OCI-LY1 (cell line): Measurements from ENCODE around the gene ZNF18.

Source experiments
- H2AFZ ChIP-seq: fragments of 200-600 bp; sonication (generic), shearing (Covaris generic); 2 replicates; pipeline ENCODE4 v1.6.0; 2014; ENCODE audit warnings: antibody characterized with exemption, mild to moderate bottlenecking, low read length
- H3F3A ChIP-seq: fragments of 200-600 bp; sonication (generic), shearing (Covaris generic); 2 replicates; pipeline ENCODE4 v1.6.0; 2014; ENCODE audit warnings: mild to moderate bottlenecking, antibody characterized with exemption, low read length, moderate library complexity; ENCODE audit not compliant: insufficient read depth
- H3K27ac ChIP-seq: fragments of 200-600 bp; sonication (generic); 2 replicates; pipeline ENCODE4 v1.5.1; 2014; ENCODE audit warnings: low read length, mixed run types, mild to moderate bottlenecking, low read depth; ENCODE audit not compliant: poor library complexity, severe bottlenecking
- H3K27me3 ChIP-seq: fragments of 200-600 bp; sonication (generic); 2 replicates; pipeline ENCODE4 v1.6.0; 2014; ENCODE audit warnings: antibody characterized with exemption, mild to moderate bottlenecking, low read length, moderate library complexity; ENCODE audit not compliant: insufficient read depth
- H3K36me3 ChIP-seq: fragments of 200-600 bp; sonication (generic); 2 replicates; pipeline ENCODE4 v1.6.1; 2014; ENCODE audit warnings: mild to moderate bottlenecking, antibody characterized with exemption, low read length, moderate library complexity, mixed read lengths; ENCODE audit not compliant: insufficient read depth
- H3K4me1 ChIP-seq: fragments of 200-600 bp; sonication (generic); 2 replicates; pipeline ENCODE4 v1.5.1; 2014; ENCODE audit warnings: mild to moderate bottlenecking, low read length, moderate library complexity; ENCODE audit not compliant: insufficient read depth, severe bottlenecking
- H3K4me2 ChIP-seq: fragments of 200-600 bp; sonication (generic), shearing (Covaris generic); 2 replicates; pipeline ENCODE4 v1.6.1; 2014; ENCODE audit warnings: low read length
- H3K4me3 ChIP-seq: fragments of 200-600 bp; sonication (generic); 2 replicates; pipeline ENCODE4 v1.5.1; 2014; ENCODE audit warnings: low read length, low read depth, mild to moderate bottlenecking, mixed read lengths; ENCODE audit not compliant: poor library complexity, severe bottlenecking
- H3K79me2 ChIP-seq: fragments of 200-600 bp; shearing (Covaris generic); 2 replicates; pipeline ENCODE4 v1.6.1; 2016; ENCODE audit warnings: mixed run types, low read length, mixed read lengths; ENCODE audit not compliant: insufficient read depth
- H3K9ac ChIP-seq: fragments of 200-600 bp; sonication (generic), shearing (Covaris generic); 2 replicates; pipeline ENCODE4 v1.6.1; 2014; ENCODE audit warnings: mild to moderate bottlenecking, low read length, mixed read lengths
- H3K9me2 ChIP-seq: fragments of 200-600 bp; sonication (generic), shearing (Covaris generic); 2 replicates; pipeline ENCODE4 v1.6.1; 2014; ENCODE audit warnings: low read depth, mild to moderate bottlenecking, low read length, mixed read lengths
- H3K9me3 ChIP-seq: fragments of 200-600 bp; shearing (Covaris generic); 2 replicates; pipeline ENCODE4 v1.6.1; 2014; ENCODE audit warnings: low read length, mixed read lengths
- H4K20me1 ChIP-seq: fragments of 200-600 bp; sonication (generic), shearing (Covaris generic); 2 replicates; pipeline ENCODE4 v1.6.0; 2016; ENCODE audit warnings: mild to moderate bottlenecking, low read length; ENCODE audit not compliant: insufficient read depth
- CTCF ChIP-seq: fragments of 200-600 bp; sonication (generic), shearing (Covaris generic); IDR thresholded peaks from 2 replicates; pipeline ENCODE4 v1.5.1; 2017; ENCODE audit warnings: mild to moderate bottlenecking, antibody characterized with exemption, low read length, moderate library complexity, mixed read lengths
- EZH2 ChIP-seq: fragments of 200-600 bp; sonication (generic), shearing (Covaris generic); IDR thresholded peaks from 2 replicates; pipeline ENCODE4 v1.8.0; 2017; ENCODE audit warnings: borderline replicate concordance, mixed run types, mild to moderate bottlenecking, antibody characterized with exemption, low read length, moderate library complexity, mixed read lengths

The ZNF18 gene

GRCh38 chr17:11991461-11991860, 5.8 kb downstream of the ZNF18 start:
- no peaks in the 10 kb centered on the region for H3F3A ChIP-seq
- H3K9me2 ChIP-seq, result no peaks in the 10 kb centered on the region
- no peak for TF ChIP-seq CTCF
- TF ChIP-seq EZH2, result no peak
- H3K27me3 ChIP-seq, result no peaks in the 10 kb centered on the region
- H3K36me3 ChIP-seq, result peaks cover 23% of the 10 kb centered on the region
- H4K20me1 ChIP-seq, result no peaks in the 10 kb centered on the region
- no peak overlapping the region for H3K4me2 ChIP-seq
- H3K9ac ChIP-seq, result no peak overlapping the region
- no peak overlapping the region for H2AFZ ChIP-seq
- no peaks in the 10 kb centered on the region for H3K9me3 ChIP-seq
- no peak overlapping the region for H3K4me3 ChIP-seq
- peaks cover 9% of the 10 kb centered on the region for H3K4me1 ChIP-seq
- H3K79me2 ChIP-seq, result no peaks in the 10 kb centered on the region
- no peak overlapping the region for H3K27ac ChIP-seq

GRCh38 chr17:11990363-11990983, 6.8 kb downstream of the ZNF18 start:
- no peak overlapping the region for H3K4me2 ChIP-seq
- H3K27ac ChIP-seq, result no peak overlapping the region

GRCh38 chr17:11986942-11987329, 10.3 kb downstream of the ZNF18 start:
- TF ChIP-seq EZH2 (no peak), CTCF (peak; percentile 70)
- Histone ChIP-seq H3K9ac (no peak overlapping the region), H3K4me3 (no peak overlapping the region)

More at GRCh38 chr17:11990363-11990983, 6.8 kb downstream of the ZNF18 start:
- H3K4me1 ChIP-seq, result peaks cover under 1% of the 10 kb centered on the region
- no peaks in the 10 kb centered on the region for H3K79me2 ChIP-seq
- H3K9ac ChIP-seq, result no peak overlapping the region
- no peaks in the 10 kb centered on the region for H3F3A ChIP-seq
- H3K9me3 ChIP-seq, result no peaks in the 10 kb centered on the region
- H3K36me3 ChIP-seq, result peaks cover 23% of the 10 kb centered on the region
- H4K20me1 ChIP-seq, result no peaks in the 10 kb centered on the region
- H3K9me2 ChIP-seq, result no peaks in the 10 kb centered on the region
- no peak overlapping the region for H2AFZ ChIP-seq
- no peaks in the 10 kb centered on the region for H3K27me3 ChIP-seq
- TF ChIP-seq EZH2 (no peak), CTCF (no peak)
- H3K4me3 ChIP-seq, result no peak overlapping the region

More at GRCh38 chr17:11986942-11987329, 10.3 kb downstream of the ZNF18 start:
- Histone ChIP-seq H3K4me2 (no peak overlapping the region), H3K36me3 (peaks cover 35% of the 10 kb centered on the region), H3K4me1 (no peaks in the 10 kb centered on the region), H3K79me2 (no peaks in the 10 kb centered on the region), H3K27ac (no peak overlapping the region), H2AFZ (no peak overlapping the region), H3K27me3 (no peaks in the 10 kb centered on the region), H3K9me3 (no peaks in the 10 kb centered on the region), H3F3A (no peaks in the 10 kb centered on the region), H3K9me2 (no peaks in the 10 kb centered on the region), H4K20me1 (no peaks in the 10 kb centered on the region)
